H9 (cell line): Measurements from ENCODE around the gene GPR173. TPM values are rescaled to one million over a fixed set of nuclear protein-coding genes. Genes with fewer than 3 reads are reported as not detected.

Source experiments
- DNase-seq: peaks from one replicate; pipeline ENCODE4 v3.0.0-alpha.2; 2017
- H2AFZ ChIP-seq: one replicate; pipeline ENCODE4 v1.6.1; 2013; ENCODE audit warnings: mild to moderate bottlenecking, low read length, control low read depth, moderate library complexity
- H2AK5ac ChIP-seq: 2 replicates; pipeline ENCODE4 v1.6.1; 2013; ENCODE audit warnings: low read length, control low read depth, mixed read lengths; ENCODE audit not compliant: insufficient read length
- H2BK120ac ChIP-seq: one replicate; pipeline ENCODE4 v1.6.1; 2013; ENCODE audit warnings: low read depth, mild to moderate bottlenecking, low read length, control low read depth, inconsistent platforms; ENCODE audit not compliant: poor library complexity, severe bottlenecking
- H2BK12ac ChIP-seq: 2 replicates; pipeline ENCODE4 v1.6.1; 2013; ENCODE audit warnings: low read length, control low read depth, mixed read lengths, low read depth; ENCODE audit not compliant: insufficient read length
- H2BK15ac ChIP-seq: 2 replicates; pipeline ENCODE4 v1.6.1; 2013; ENCODE audit warnings: low read depth, low read length, control low read depth
- H2BK20ac ChIP-seq: one replicate; pipeline ENCODE4 v1.6.1; 2013; ENCODE audit warnings: low read depth, mild to moderate bottlenecking, low read length, control low read depth, inconsistent platforms; ENCODE audit not compliant: poor library complexity, severe bottlenecking
- H2BK5ac ChIP-seq: 2 replicates; pipeline ENCODE4 v1.6.1; 2013; ENCODE audit warnings: low read length, control low read depth, mixed read lengths; ENCODE audit not compliant: insufficient read length
- H3K14ac ChIP-seq: 2 replicates; pipeline ENCODE4 v1.6.1; 2013; ENCODE audit warnings: low read length, control low read depth; ENCODE audit not compliant: insufficient read depth
- H3K18ac ChIP-seq: 2 replicates; pipeline ENCODE4 v1.6.1; 2013; ENCODE audit warnings: low read depth, mild to moderate bottlenecking, mixed read lengths, low read length, control low read depth; ENCODE audit not compliant: insufficient read length
- H3K23ac ChIP-seq: 2 replicates; pipeline ENCODE4 v1.6.1; 2013; ENCODE audit warnings: low read length, control low read depth, mixed read lengths, low read depth; ENCODE audit not compliant: insufficient read length
- H3K23me2 ChIP-seq: 2 replicates; pipeline ENCODE4 v1.6.1; 2013; ENCODE audit warnings: low read depth, mild to moderate bottlenecking, mixed read lengths, low read length, control low read depth; ENCODE audit not compliant: insufficient read length, poor library complexity, severe bottlenecking
- H3K27ac ChIP-seq: 2 replicates; pipeline ENCODE4 v1.5.1; 2013; ENCODE audit warnings: low read length, control low read depth, mixed read lengths, low read depth; ENCODE audit not compliant: insufficient read length
- H3K27me3 ChIP-seq: 2 replicates; pipeline ENCODE4 v1.6.1; 2013; ENCODE audit warnings: low read length, control low read depth, inconsistent platforms; ENCODE audit not compliant: insufficient read depth
- H3K4ac ChIP-seq: 2 replicates; pipeline ENCODE4 v1.6.1; 2013; ENCODE audit warnings: low read depth, mild to moderate bottlenecking, control low read depth, inconsistent platforms, low read length, moderate library complexity
- H3K4me1 ChIP-seq: 2 replicates; pipeline ENCODE4 v1.6.1; 2013; ENCODE audit warnings: low read length, control low read depth, inconsistent platforms; ENCODE audit not compliant: insufficient read depth
- H3K4me2 ChIP-seq: 2 replicates; pipeline ENCODE4 v1.6.1; 2013; ENCODE audit warnings: low read length, control low read depth, mixed read lengths; ENCODE audit not compliant: insufficient read length, insufficient read depth
- H3K56ac ChIP-seq: 2 replicates; pipeline ENCODE4 v1.6.1; 2013; ENCODE audit warnings: low read depth, mild to moderate bottlenecking, mixed read lengths, low read length, control low read depth; ENCODE audit not compliant: insufficient read length
- H3K79me1 ChIP-seq: 2 replicates; pipeline ENCODE4 v1.6.1; 2013; ENCODE audit warnings: low read depth, mild to moderate bottlenecking, moderate library complexity, low read length, control low read depth, inconsistent platforms; ENCODE audit not compliant: insufficient read depth, poor library complexity, severe bottlenecking
- H3K79me2 ChIP-seq: 2 replicates; pipeline ENCODE4 v1.6.1; 2013; ENCODE audit warnings: low read length, control low read depth, inconsistent platforms; ENCODE audit not compliant: insufficient read depth
- H3K9ac ChIP-seq: 2 replicates; pipeline ENCODE4 v1.6.1; 2013; ENCODE audit warnings: low read length, control low read depth, mixed read lengths; ENCODE audit not compliant: insufficient read length; ENCODE audit errors: extremely low read depth
- H3K9me3 ChIP-seq: one replicate; pipeline ENCODE4 v1.6.1; 2013; ENCODE audit warnings: low read depth, low read length, inconsistent platforms; ENCODE audit not compliant: control insufficient read depth
- H3T11ph ChIP-seq: one replicate; pipeline ENCODE4 v1.6.1; 2013; ENCODE audit warnings: mild to moderate bottlenecking, low read length, control low read depth, inconsistent platforms
- H4K20me1 ChIP-seq: one replicate; pipeline ENCODE4 v1.6.1; 2013; ENCODE audit not compliant: control insufficient read depth, insufficient read length, insufficient read depth
- H4K5ac ChIP-seq: 2 replicates; pipeline ENCODE4 v1.6.1; 2013; ENCODE audit warnings: low read depth, mild to moderate bottlenecking, mixed read lengths, low read length, control low read depth; ENCODE audit not compliant: insufficient read length
- H4K8ac ChIP-seq: replicated peaks from 2 replicates; pipeline ENCODE4 v1.6.1; 2013; ENCODE audit warnings: low read length, control low read depth, mixed read lengths, low read depth; ENCODE audit not compliant: insufficient read length
- H4K91ac ChIP-seq: 2 replicates; pipeline ENCODE4 v1.6.1; 2013; ENCODE audit warnings: low read depth, mild to moderate bottlenecking, moderate library complexity, mixed read lengths, low read length, control low read depth; ENCODE audit not compliant: insufficient read length
- H3K27ac Mint-ChIP-seq, 3 experiments: 2 replicates in 2 of 3; 3 replicates in 1 of 3; pipeline ENCODE4 v1.8.0; 2020 to 2021; ENCODE audit warnings: mixed read lengths in 3 of 3, mild to moderate bottlenecking in 1 of 3, moderate library complexity in 1 of 3
- H3K27me3 Mint-ChIP-seq: 2 replicates; pipeline ENCODE4 v1.8.0; 2021; ENCODE audit warnings: low read depth, mild to moderate bottlenecking, moderate library complexity, mixed read lengths
- H3K36me3 Mint-ChIP-seq, 3 experiments: 2 replicates in 2 of 3; 3 replicates in 1 of 3; pipeline ENCODE4 v1.8.0; 2020 to 2021; ENCODE audit warnings: low read depth in 3 of 3, mixed read lengths in 3 of 3; ENCODE audit not compliant: insufficient read depth in 1 of 3
- H3K4me1 Mint-ChIP-seq, 2 experiments: 2 replicates each; pipeline ENCODE4 v1.8.0; 2020; ENCODE audit warnings: mixed read lengths in 2 of 2
- H3K4me3 Mint-ChIP-seq, 2 experiments: 2 replicates in 1 of 2; 3 replicates in 1 of 2; pipeline ENCODE4 v1.8.0; 2020 to 2021; ENCODE audit warnings: mild to moderate bottlenecking in 2 of 2, mixed read lengths in 2 of 2, moderate library complexity in 1 of 2
- H3K9me3 Mint-ChIP-seq, 2 experiments: 2 replicates in 1 of 2; 3 replicates in 1 of 2; pipeline ENCODE4 v1.8.0; 2020; ENCODE audit warnings: mild to moderate bottlenecking in 2 of 2, mixed read lengths in 2 of 2, moderate library complexity in 1 of 2
- WGBS: extraction: QIAGEN DNeasy Blood & Tissue Kit; methylation state at CpG from one replicate; pipeline ENCODE4 v1.1.7; 2013; ENCODE audit warnings: missing lambda C conversion rate, low lambda C conversion rate, mixed read lengths; ENCODE audit not compliant: insufficient read length; ENCODE audit errors: extremely low coverage; 5-methylcytosine and 5-hydroxymethylcytosine counted together
- total RNA-seq: library from RNA; stranded (reverse); gene quantifications from 2 replicates; pipeline ENCODE4 v1.2.1, GENCODE V29; 2021
- TF ChIP-seq, protein P1 (sequence below): fragments of 200-600 bp; sonication (generic); conservative IDR thresholded peaks from 3 replicates; pipeline ENCODE4 v1.8.0; 2021; ENCODE audit warnings: antibody characterized with exemption, mild to moderate bottlenecking

The GPR173 gene
- total RNA-seq, 1 experiment from 2014 or later, result 5.4 TPM

DNA sequence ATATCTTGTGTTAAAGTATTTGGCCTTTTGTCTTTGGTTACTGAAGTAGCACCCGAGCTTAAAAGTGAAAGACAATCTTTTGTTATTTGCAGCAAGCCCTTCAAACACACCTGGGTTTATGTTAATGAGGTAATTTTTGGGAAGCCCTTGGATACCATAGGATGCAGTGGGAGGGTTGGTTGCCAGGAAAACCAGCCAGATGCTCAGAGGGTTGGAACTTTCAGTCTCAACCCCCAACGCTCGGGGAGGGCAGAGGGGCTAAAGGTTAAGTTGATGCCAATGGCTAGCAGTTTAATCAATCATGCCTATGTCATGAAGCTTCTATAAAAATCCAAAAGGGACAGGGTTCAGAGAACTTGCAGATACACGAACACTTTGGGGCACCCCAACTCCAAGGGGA, 17.2 kb upstream of the GPR173 start:
- Histone ChIP-seq H4K20me1 (no peaks in the 10 kb centered on the region), H3K23me2 (no peaks in the 10 kb centered on the region), H3K14ac (no peak overlapping the region), H2BK12ac (no peak overlapping the region), H3K4me2 (no peak overlapping the region), H2AFZ (no peak overlapping the region), H3K9me3 (peaks cover 16% of the 10 kb centered on the region), H3K79me1 (no peaks in the 10 kb centered on the region), H3K79me2 (no peaks in the 10 kb centered on the region), H2AK5ac (no peak overlapping the region), H3K56ac (no peak overlapping the region), H3K4me1 (no peaks in the 10 kb centered on the region), H3T11ph (no peak overlapping the region), H4K8ac (no peak overlapping the region), H3K23ac (no peak overlapping the region), H2BK20ac (no peak overlapping the region), H3K27ac (no peak overlapping the region), H2BK5ac (no peak overlapping the region), H3K4ac (no peak overlapping the region), H2BK15ac (no peak overlapping the region), H3K27me3 (no peaks in the 10 kb centered on the region), H3K18ac (no peak overlapping the region), H4K5ac (no peak overlapping the region), H3K9ac (no peak overlapping the region), H2BK120ac (no peak overlapping the region), H4K91ac (no peak overlapping the region)
- Mint-ChIP-seq H3K4me3 (no peak overlapping the region), H3K27ac (no peak overlapping the region), H3K4me1 (peaks cover 3 to 5% of the 10 kb centered on the region in 2 experiments; a peak in 3 of 4 replicates), H3K27me3 (peaks cover 2% of the 10 kb centered on the region), H3K9me3 (peaks cover 61 to 64% of the 10 kb centered on the region in 2 experiments), H3K36me3 (no peaks in the 10 kb centered on the region; a peak in 1 of 7 replicates)
- no peak for DNase-seq
- TF ChIP-seq, protein P1, sequence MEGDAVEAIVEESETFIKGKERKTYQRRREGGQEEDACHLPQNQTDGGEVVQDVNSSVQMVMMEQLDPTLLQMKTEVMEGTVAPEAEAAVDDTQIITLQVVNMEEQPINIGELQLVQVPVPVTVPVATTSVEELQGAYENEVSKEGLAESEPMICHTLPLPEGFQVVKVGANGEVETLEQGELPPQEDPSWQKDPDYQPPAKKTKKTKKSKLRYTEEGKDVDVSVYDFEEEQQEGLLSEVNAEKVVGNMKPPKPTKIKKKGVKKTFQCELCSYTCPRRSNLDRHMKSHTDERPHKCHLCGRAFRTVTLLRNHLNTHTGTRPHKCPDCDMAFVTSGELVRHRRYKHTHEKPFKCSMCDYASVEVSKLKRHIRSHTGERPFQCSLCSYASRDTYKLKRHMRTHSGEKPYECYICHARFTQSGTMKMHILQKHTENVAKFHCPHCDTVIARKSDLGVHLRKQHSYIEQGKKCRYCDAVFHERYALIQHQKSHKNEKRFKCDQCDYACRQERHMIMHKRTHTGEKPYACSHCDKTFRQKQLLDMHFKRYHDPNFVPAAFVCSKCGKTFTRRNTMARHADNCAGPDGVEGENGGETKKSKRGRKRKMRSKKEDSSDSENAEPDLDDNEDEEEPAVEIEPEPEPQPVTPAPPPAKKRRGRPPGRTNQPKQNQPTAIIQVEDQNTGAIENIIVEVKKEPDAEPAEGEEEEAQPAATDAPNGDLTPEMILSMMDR, result no peak
- WGBS, result no CpG with 5 or more reads among the region's 4 CpGs
